HG02943 (cell line): ENCODE data around the gene ZSWIM5.
"Not testable (repeated sequence)": the region's sequence is repeated elsewhere in the genome, so short reads cannot be mapped to it uniquely, and the experiment has no call there.

ENCODE experiments used
- ATAC-seq: cut with Tn5 transposase; IDR thresholded peaks from one replicate; pipeline ENCODE4 v1.9.1; 2021; ENCODE audit warnings: mild to moderate bottlenecking, low read depth, moderate library complexity; ENCODE audit not compliant: unreplicated experiment

The ZSWIM5 gene

DNA sequence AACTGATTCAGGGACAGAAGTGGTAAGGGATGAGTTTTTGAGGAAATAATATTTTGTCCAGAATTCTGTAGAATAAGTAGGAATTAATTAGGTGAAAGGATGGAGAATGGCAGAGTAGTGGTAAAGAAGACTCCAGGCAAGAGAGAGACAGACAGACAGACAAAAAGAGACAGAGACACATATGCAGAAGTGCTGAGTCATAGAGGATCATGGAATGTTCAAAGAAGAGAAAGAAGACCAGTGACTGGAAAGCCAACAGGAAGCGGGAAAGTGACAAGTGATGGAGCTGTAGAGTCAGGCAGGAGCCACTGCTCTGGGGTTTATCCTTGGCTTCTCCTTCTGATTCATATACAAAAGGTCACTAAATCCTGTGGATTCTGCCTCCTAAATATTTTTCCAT, 108.5 kb downstream of the ZSWIM5 start:
- ATAC-seq, result no peak

DNA sequence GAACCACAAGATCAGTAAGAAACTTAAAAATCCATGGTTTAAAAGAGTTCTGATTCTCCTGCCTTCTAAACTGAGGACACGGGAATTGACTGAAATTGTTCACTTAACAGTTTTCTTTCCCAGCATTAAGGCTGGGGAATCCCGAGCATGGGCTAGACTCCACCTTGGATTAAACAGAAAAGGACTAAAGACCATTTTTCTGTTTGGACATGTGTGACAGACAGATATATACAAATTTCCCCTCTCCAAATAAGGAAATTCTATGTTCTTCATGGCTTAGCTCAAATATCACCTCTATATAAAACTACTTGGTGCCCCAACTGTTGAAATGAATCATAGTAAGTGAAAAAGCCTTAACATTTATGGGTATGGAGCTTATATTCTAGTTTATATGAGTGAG, 109.3 kb downstream of the ZSWIM5 start:
- ATAC-seq, result no peak

DNA sequence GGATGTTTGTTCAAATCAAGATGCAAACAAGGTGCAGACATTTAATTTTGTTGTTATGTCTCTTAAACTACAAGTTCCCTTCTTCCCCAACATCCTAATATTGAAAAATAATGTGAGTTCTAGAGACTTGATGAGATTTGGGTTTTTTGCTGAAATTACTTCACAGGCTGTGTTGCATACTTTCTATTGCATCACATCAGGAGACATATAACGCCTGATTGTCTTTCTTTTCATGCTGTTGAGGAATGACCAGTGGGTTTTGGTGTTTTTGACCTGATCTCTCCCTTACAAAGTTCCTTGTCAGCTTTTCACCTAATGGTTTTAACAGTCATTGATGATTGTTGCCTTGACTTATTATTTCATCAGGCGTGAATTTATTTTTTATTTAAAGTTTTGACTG, 111.0 kb downstream of the ZSWIM5 start:
- no peak for ATAC-seq

DNA sequence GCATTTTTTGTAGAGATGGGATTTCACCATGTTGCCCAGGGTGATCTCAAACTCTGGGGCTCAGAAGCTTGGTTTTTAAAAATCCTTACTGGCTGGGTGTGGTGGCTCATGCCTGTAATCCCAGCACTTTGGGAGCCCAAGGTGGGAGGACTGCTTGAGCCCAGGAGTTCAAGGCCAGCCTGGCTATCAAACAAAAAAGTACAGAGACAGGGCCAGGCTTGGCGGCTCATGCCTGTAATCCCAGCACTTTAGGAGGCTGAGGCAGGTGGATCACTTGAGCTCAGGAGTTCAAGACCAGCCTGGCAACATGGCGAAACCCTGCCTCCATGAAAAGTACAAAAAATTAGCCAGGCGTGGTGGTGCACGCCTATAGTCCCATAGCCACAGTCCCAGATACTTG, 112.0 kb downstream of the ZSWIM5 start:
- not testable (repeated sequence) for ATAC-seq

DNA sequence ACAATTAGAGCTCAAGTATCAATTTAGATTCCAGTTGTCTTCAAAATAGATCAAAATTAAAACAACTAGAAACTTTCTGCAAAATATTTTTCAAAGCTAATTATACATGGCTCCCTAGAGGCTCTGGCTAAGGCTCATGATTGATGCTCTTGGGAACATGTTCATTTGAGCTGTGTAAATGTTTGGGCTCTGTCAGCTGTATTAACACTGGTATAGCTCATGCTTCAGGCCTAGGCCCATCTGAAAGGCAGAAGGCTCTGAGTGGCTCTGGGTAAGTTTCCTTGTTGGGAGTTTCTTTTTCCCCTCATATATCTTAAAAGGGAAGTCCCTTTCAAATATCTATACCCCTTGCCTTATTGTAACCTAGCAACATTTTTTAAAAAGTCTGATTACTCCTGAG, 113.1 kb downstream of the ZSWIM5 start:
- ATAC-seq, result no peak

DNA sequence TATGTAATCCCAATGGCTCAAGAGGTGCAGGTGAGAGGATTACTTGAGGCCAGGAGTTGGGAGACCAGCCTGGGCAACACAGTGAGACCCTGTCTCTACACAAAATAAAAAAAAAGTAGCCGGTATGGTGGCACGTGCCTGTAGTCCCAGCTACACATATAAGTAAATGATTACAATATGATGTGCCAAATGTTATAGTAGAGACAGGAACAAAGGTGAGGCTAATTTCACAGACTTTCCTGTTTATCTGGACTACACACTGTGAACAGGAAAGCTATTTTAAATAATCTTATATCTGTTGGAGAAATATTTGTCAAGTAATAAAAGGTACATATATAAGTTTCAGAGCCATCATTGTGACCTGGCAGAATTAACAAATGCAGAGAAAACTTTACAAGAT, 116.7 kb downstream of the ZSWIM5 start:
- no peak for ATAC-seq

DNA sequence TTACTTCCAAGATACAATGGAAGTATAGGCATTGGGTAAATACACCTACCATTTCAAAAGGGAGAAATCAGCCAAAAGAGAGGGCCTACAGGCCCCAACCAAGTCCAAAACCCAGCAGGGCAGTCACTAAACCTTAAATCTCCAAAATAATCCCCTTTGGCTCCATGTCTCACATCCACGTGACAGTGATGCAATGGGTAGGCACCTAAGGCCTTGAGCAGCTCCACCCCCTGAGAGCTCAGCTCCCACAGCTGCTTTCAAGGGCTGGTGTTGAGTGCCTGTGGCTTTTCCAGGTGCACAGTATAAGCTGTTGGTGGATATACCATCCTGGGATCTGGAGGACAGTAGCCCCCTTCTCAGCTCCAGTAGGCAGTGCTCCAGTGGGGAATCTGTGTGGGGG, 121.8 kb downstream of the ZSWIM5 start:
- ATAC-seq, result no peak

DNA sequence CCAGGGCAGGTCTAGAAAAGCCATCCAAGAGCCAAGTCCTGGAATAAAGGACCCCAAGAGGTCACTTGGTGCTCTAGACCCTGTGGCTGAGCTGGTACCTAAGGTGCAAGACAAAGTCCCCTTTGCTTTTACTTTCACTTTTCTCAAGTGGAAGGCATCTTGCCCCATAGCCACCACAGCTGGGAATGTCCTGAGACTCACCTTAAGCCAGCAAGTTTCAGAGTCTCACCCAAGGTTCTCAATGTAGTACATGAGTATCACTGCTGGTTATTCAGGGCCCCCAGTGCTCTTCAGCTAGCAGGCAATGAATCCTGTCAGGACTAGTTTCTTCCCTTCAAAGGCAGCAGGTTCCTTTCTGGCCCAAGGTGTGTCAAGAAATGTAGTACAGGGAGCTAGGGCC, 126.9 kb downstream of the ZSWIM5 start:
- ATAC-seq, result no peak

DNA sequence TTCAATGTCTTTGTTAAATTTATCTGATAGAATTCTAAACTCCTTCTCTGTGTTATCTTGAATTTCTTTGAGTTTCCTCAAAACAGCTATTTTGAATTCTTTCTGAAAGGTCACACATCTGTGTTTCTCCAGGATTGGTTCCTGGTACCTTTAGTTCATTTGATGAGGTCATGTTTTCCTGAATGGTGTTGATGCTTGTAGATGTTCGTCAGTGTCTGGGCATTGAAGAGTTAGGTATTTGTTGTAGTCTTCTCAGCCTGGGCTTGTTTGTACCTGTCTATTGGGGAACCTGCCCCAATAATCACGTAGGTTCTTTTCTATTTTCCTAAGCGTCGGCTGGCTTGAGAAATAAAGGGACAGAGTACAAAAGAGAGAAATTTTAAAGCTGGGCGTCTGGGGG, 129.4 kb downstream of the ZSWIM5 start:
- not testable (repeated sequence) for ATAC-seq

DNA sequence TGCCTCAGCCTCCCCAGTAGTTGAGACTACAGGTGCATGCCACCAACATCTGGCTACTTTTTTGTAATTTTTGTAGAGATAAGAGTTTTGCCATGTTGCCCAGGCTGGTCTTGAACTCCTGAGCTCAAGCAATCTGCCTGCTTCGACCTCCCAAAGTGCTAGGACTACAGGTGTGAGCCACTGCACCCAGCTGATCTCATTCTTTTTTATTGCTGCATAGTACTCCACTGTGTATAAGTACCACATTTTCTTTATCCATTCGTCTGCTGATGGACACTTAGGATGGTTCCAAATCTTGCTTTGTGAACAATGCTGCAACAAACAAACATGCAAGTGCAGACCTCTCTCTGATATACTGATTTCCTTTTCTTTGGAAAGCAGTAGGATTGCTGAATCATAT, 134.8 kb downstream of the ZSWIM5 start:
- no peak for ATAC-seq

DNA sequence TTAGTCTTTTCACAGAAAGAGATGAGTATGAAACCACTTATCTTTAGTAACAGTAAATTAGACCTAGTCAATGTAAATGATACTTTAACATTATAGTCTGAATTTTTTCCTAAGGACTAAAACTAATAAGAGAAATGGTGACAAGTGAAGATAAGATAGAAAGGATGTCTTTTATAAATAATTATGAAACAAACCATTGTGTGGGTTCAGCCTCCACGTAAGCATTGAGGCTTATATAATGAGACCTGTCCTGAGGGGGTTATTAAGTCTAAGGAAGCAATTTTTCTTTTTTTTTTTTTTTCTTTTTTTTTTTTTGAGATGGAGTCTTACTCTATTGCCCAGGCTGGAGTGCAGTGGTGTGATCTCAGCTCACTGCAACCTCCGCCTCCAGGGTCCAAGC, 138.6 kb downstream of the ZSWIM5 start:
- no peak for ATAC-seq

DNA sequence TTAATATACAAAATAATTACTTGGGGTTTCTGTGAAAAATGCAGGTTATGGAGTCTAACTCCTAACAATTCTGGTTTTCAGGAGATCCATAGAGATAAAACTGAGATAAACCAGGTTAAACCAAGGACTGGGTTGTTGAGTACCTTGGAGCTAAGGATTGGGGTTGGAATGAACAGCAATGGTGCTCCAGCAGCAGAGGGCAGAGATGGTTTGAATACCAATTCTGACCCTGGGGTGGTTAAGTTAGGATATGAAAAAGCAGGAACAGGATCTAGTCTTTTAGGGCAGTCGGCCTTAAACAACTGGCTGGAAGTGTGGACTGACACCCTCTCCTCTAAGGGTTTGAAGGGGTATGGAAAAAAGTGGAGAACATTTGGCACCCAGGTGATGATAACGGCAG, 141.3 kb downstream of the ZSWIM5 start:
- ATAC-seq, result no peak

DNA sequence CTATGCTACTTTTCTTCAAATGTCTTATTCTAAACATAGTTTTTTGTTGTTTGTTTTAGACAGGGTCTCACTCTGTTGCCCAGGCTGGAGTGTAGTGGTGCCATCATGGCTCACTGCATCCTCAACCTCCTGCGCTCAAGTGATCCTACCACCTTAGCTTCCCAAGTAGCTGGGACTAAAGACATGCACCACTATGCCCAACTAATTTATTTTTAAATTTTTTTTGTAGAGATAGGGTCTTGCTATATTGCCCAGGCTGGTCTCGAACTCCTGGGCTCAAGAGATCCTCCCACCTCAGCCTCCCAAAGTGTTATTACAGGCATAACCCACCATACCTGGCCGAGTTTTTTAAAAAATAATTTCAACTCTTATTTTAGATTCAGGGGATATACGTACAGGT, 143.9 kb downstream of the ZSWIM5 start:
- not testable (repeated sequence) for ATAC-seq

DNA sequence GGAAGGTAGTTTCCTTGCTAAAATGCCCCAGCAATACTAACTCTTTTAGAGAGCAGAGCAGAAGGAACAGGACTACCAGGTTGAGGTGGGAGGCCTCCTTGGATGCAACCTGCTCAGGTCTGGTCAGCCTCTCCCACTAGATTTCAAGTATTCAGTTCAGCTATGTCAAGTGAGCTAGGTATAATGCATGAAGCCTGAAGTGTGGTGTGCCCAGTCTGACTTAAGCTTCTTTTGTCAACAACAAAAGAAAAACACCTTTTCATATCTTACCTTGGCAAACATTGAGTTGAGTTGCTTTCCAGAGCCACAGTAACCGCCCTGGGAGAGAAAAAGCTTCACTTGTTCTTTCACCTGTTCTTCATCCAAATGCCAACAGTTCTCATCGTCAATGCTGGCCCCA, 146.6 kb downstream of the ZSWIM5 start:
- no peak for ATAC-seq

DNA sequence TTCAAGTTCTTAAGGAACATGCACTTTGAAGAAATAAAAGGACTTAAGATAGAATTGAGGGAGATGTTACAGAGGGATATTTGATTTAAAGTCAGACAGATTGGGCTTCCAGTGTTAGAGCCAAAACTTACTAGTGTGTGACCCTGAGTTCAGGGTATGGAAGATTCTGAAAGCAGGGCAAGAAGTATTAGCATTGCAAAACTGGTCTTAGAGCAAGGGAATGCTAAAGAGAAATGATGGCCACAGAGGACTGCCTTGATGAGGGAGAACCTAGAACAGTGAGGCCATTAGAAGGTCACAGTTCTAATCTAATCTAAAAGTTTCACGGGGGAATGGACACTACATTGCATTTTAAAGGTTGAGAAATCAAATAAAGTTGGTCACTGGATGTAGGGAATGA, 148.9 kb downstream of the ZSWIM5 start:
- no peak for ATAC-seq

DNA sequence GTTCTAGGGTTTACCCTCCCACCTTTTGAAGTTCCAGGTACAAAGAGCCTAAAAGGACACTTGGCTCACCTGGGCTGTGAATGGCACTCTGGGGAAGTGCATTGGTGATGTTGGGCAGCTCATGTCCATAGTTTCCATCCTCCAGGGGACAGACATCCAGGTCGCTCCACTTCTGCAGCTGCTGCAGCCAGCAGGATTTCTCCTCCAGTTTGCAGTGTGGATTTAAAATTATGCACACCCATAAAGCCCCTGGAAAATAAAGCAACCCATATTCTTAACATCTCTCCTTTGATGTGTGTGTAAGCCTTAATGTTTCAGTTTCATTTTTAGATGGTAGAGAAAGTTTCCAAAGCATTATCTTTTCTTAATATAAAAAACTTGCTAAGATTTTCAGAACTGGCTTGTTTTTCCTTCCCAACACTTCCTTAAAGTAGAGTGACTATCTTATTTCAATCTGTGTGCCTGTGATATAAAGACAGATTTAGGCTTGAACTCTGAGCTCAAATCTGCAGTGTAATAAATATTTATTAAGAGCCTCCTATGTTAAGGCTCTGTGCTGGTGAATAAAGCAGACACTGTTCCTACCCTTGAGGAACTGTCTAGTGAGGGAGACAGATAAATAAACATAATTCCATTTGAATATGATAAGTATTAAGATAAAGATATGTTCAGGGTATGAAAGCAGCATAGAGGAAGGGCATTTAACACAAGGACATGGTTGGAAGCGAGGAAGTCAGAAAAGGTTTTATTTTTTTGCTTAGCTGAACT, 155.2 kb downstream of the ZSWIM5 start:
- no peak for ATAC-seq

DNA sequence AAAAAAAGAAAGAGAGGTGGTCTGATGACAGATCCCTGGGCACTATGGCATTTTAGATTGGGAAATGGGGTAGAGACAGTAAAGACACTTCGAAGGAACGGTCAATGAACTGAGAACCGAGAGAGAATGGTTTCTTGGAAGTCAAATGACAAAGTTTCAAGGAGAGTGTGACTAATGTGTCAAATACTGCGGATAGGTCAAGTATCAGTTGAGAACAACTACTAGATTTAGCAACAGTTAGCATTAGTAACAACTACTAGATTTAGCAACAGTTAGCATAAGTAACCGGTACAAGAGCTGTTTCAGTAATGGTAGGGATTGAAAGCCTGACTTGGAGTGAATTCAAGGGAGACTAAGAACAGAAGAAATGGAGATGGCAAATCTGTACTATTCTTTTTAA, 159.4 kb downstream of the ZSWIM5 start:
- ATAC-seq, result no peak

DNA sequence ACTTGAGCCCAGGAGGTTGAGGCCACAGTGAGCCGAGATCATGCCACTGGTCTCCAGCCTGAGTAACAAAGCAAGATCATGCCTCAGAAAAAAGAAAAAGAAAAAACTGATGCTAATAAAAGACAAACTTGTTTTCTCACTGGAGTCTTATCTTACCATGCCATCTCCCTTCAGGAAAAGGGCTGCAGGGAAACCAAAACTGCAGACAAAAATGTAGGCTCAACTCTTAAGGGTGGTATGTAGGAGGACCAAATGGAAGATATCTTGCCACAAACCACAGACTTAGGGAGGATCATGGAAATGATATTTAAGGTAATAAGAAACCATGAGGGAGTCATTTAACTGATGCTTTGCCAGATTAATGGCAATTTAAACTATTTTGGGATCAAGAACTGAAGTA, 161.5 kb downstream of the ZSWIM5 start:
- ATAC-seq, result no peak

DNA sequence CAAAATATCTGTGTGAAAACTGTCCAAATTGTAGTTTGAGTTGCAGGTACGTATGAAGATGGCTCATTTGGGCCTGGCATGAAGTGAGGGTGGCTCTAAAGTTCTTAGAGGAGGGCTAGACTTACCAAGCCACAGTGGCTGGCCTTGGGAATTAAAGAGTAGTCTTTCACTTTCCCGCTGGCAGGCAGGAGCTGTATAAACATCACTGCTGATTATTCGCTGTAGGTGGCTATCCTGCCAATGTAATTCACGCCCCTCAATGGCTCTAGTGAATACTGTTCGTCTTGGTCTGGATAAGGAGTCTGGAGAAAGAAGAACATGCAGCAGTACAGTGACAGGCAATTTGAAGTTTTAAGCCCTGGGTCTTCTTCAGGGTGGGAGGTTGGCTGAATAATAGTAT, 163.3 kb downstream of the ZSWIM5 start:
- no peak for ATAC-seq

DNA sequence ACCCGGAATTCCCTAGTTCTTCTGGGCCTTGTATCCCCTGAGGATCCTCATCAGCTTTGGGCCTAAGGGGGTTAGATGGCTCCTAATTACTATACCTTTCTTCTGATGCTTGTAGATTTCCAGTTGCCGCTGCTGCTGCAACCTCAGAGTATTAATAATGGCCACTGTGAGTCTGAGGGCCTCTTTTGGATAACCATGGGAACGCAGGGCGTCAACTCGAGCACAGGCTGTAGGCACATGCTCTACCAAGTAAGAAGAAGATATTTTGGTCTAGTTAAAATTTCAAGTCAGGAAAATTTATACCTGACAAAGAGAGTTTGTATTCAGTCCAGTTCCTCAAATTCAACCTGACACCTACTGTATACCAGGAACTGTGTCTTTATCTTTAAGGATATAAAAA, 166.1 kb downstream of the ZSWIM5 start:
- no peak for ATAC-seq

DNA sequence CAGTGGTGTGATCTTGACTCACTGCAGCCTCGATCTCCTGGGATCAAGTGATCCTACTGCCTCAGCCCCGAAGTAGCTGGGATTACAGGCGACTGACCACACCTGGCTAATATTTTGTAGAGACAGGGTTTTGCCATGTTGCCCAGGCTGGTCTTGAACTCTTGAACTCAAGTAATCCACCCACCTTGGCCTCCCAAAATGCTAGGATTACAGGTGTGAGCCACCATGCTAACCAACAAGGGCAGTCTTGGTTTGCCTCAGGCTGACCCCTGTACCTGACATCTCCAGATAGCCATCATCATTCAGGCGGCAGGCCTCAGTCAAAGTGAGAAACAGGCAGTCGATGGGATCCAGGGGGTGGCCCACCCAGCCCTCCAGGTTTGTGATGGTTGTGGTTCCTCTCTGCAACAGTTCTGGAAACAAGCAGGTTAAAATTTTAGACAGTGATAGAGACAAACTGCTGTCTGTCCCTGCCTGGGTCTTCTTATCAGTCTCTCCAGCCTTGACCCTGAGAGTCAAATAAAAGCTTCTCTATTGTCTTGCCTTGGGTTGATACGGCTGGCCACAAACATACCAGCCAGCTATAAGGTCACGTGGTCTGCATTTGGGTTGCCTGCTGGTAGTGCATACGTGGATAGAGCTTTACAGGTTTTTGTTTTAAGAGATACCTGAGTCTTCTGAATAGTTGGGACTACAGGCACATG, 167.6 kb downstream of the ZSWIM5 start:
- no peak for ATAC-seq

DNA sequence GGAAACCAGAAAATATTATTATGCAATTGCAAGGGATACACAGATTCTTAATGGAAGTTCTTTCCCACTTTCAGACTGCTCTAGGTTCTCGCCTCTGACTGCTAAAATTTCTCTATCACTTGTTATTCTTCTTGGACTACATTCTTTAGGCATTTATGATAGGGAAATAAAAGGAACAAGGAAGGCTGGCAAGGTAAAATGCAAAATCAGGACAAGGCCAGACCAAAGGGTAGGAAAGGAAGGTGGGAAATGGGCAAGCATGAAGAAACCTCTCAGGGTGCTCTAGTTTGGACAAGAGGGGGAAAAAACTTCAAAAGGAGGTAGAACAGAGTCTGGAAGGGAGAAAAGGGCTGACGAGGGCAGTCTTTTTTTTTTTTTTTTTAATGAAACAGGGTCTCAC, 168.2 kb downstream of the ZSWIM5 start:
- ATAC-seq, result no peak
